HG03039 (cell line): ENCODE results near the gene VAMP5.
"Not testable (repeated sequence)": the region's sequence is repeated elsewhere in the genome, so short reads cannot be mapped to it uniquely, and the experiment has no call there.

Experiments used
- ATAC-seq: cut with Tn5 transposase; IDR thresholded peaks from one replicate; pipeline ENCODE4 v1.9.1; 2021; ENCODE audit warnings: mild to moderate bottlenecking, moderate library complexity; ENCODE audit not compliant: unreplicated experiment

The VAMP5 gene

GRCh38 chr2:85584354-85584856 is at the start of gene VAMP5:
VAMP5 (plus strand) TSS chr2:85584431; CDS start chr2:85584491, 60 bp downstream.
- ATAC-seq, result no peak

- ATAC-seq, result no peak
These were observed 49.4 kb upstream of the VAMP5 start for GRCh38 chr2:85534881-85535280.

GRCh38 chr2:85536479-85536878 is 47.8 kb upstream of the VAMP5 start:
- ATAC-seq, result no peak

GRCh38 chr2:85537600-85538506 is 46.4 kb upstream of the VAMP5 start:
- no peak for ATAC-seq

GRCh38 chr2:85538507-85539360 is 45.5 kb upstream of the VAMP5 start, which contains the start of gene MAT2A:
MAT2A (plus strand) TSS chr2:85539168; CDS start chr2:85539288, 120 bp downstream.
- ATAC-seq, result peak; percentile 65

- ATAC-seq, result peak; percentile 24
These were observed 44.7 kb upstream of the VAMP5 start for GRCh38 chr2:85539361-85540132.

- ATAC-seq, result no peak
These were observed 44.0 kb upstream of the VAMP5 start for GRCh38 chr2:85540133-85540648.

- no peak for ATAC-seq
These were observed 43.0 kb upstream of the VAMP5 start for GRCh38 chr2:85541262-85541661.

GRCh38 chr2:85541753-85542457 is 42.3 kb upstream of the VAMP5 start:
- ATAC-seq, result no peak

- ATAC-seq, result no peak
These were observed 41.5 kb upstream of the VAMP5 start for GRCh38 chr2:85542777-85543176.

GRCh38 chr2:85544254-85544691 is 40.0 kb upstream of the VAMP5 start:
- ATAC-seq, result not testable (repeated sequence)

- ATAC-seq, result not testable (repeated sequence)
These were observed 39.1 kb upstream of the VAMP5 start for GRCh38 chr2:85544915-85545779.

GRCh38 chr2:85545780-85546240 is 38.4 kb upstream of the VAMP5 start:
- no peak for ATAC-seq

GRCh38 chr2:85547089-85547858 is 37.0 kb upstream of the VAMP5 start:
- no peak for ATAC-seq

- ATAC-seq, result no peak
These were observed 36.2 kb upstream of the VAMP5 start for GRCh38 chr2:85547859-85548607.

- no peak for ATAC-seq
These were observed 35.7 kb upstream of the VAMP5 start for GRCh38 chr2:85548608-85548900.

- ATAC-seq, result no peak
These were observed 35.1 kb upstream of the VAMP5 start for GRCh38 chr2:85549095-85549494.
